ENCODE measurements around the gene CUL4A. TPM values are rescaled to one million over a fixed set of nuclear protein-coding genes. Genes with fewer than 3 reads are reported as not detected.
"Not testable (repeated sequence)": the region's sequence is repeated elsewhere in the genome, so short reads cannot be mapped to it uniquely, and the experiment has no call there.

The CUL4A gene
- total RNA-seq, 1 donor from 2014 or later, result 57.0 TPM

DNA sequence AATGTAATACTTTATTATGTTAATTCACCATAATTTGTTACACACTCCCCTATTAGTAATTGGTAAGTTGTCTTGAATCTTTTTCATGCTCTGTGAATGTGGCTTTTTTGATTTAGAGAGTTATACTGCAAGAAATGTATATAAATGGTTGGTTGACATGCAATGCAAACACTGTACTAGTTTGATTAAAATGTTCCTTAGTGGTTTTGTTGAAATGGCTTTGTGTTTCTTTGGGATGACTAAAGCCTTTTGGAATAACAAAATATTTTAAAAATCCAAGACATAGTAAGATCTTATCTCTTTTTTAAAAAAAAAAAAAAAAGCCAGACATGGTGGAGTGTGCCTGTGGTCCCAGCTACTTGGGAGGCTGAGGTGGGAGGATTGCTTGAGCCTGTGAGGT is 98.1 kb downstream of the CUL4A start:
- Histone ChIP-seq H3K27me3 (no peaks in the 10 kb centered on the region), H3K9me3 (no peaks in the 10 kb centered on the region), H3K36me3 (peaks cover 57% of the 10 kb centered on the region), H3K4me3 (no peak overlapping the region), H3K4me1 (no peaks in the 10 kb centered on the region), H3K27ac (no peak overlapping the region)
- ATAC-seq, result no peak
- DNase-seq, result no peak
- TF ChIP-seq, protein P1, sequence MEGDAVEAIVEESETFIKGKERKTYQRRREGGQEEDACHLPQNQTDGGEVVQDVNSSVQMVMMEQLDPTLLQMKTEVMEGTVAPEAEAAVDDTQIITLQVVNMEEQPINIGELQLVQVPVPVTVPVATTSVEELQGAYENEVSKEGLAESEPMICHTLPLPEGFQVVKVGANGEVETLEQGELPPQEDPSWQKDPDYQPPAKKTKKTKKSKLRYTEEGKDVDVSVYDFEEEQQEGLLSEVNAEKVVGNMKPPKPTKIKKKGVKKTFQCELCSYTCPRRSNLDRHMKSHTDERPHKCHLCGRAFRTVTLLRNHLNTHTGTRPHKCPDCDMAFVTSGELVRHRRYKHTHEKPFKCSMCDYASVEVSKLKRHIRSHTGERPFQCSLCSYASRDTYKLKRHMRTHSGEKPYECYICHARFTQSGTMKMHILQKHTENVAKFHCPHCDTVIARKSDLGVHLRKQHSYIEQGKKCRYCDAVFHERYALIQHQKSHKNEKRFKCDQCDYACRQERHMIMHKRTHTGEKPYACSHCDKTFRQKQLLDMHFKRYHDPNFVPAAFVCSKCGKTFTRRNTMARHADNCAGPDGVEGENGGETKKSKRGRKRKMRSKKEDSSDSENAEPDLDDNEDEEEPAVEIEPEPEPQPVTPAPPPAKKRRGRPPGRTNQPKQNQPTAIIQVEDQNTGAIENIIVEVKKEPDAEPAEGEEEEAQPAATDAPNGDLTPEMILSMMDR (IDR thresholded peaks at IDR 0.05), result no peak
- intact Hi-C loops (cut with DNase I), result no loop called here

DNA sequence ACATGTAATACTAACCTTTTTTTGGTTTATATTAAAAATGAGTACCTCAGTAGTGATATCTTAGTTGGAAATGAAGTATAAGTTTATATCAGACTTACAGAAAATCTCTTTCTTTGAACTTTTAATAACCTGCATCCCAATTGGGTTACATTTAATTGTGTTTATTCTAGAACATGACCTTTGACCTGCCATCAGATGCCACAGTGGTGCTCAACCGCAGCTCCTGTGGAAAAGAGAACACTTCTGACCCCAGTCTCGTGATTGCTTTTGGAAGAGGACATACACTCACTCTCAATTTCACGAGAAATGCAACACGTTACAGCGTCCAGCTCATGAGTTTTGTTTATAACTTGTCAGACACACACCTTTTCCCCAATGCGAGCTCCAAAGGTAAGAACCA is 100.1 kb downstream of the CUL4A start:
- Histone ChIP-seq H3K9me3 (no peaks in the 10 kb centered on the region), H3K27me3 (no peaks in the 10 kb centered on the region), H3K4me3 (no peak overlapping the region), H3K36me3 (peaks cover 50% of the 10 kb centered on the region), H3K4me1 (no peaks in the 10 kb centered on the region), H3K27ac (no peak overlapping the region)
- intact Hi-C loops (cut with DNase I), result no loop called here
- TF ChIP-seq, protein P1 (IDR thresholded peaks at IDR 0.05), result no peak
- no peak for ATAC-seq
- no peak for DNase-seq

DNA sequence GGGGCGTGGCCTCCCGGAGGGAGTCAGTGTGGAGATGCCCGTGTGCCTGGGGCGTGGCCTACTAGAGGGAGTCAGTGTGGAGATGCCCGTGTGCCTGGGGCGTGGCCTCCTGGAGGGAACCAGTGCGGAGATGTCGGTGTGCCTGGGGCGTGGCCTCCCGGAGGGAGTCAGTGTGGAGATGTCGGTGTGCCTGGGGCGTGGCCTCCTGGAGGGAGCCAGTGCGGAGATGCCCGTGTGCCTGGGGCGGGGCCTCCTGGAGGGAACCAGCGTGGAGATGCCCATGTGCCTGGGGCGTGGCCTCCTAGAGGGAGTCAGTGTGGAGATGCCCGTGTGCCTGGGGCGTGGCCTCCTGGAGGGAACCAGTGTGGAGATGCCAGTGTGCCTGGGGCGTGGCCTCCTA is 104.7 kb downstream of the CUL4A start:
- H3K27ac ChIP-seq; intact Hi-C loops (cut with DNase I); ATAC-seq; H3K4me3 ChIP-seq; H3K4me1 ChIP-seq; H3K27me3 ChIP-seq; DNase-seq; H3K9me3 ChIP-seq: not testable (repeated sequence)
- peaks cover 69% of the 10 kb centered on the region for H3K36me3 ChIP-seq

DNA sequence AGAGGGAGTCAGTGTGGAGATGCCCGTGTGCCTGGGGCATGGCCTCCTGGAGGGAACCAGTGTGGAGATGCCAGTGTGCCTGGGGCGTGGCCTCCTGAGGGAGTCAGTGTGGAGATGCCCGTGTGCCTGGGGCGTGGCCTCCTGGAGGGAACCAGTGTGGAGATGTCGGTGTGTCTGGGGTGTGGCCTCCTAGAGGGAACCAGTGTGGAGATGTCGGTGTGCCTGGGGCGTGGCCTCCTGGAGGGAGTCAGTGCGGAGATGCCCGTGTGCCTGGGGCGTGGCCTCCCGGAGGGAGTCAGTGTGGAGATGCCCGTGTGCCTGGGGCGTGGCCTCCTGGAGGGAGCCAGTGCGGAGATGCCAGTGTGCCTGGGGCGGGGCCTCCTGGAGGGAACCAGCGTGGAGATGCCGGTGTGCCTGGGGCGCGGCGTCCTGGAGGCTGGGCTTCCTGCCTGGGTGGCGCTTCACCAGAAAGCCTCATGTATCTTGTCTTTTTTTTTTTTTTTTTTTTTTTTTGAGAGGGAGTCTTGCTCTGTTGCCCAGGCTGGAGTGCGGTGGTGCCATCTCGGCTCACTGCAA is 105.6 kb downstream of the CUL4A start:
- ATAC-seq; H3K27ac ChIP-seq; intact Hi-C loops (cut with DNase I); H3K27me3 ChIP-seq; H3K4me1 ChIP-seq; DNase-seq; H3K4me3 ChIP-seq; H3K9me3 ChIP-seq: not testable (repeated sequence)
- peaks cover 69% of the 10 kb centered on the region for H3K36me3 ChIP-seq

DNA sequence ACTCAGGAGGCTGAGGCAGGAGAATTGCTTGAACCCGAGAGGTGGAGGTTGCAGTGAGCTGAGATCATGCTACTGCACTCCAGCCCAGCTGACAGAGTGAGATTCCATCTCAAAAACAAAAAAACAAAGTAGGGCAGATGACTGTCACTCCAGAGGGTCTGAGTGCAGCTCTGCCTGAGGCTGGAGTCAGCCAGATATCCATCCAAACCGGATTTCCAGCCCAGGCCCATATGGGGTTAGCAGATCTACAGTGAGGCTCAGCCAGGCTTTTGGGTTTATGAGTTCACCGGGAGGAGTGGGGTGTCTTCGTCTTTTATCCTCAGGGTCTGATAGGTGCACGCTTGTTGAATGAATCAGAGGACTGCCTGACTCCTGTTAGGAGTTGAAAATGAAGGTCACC is 106.6 kb downstream of the CUL4A start:
- Histone ChIP-seq H3K9me3 (no peaks in the 10 kb centered on the region), H3K4me1 (no peaks in the 10 kb centered on the region), H3K36me3 (peaks cover 69% of the 10 kb centered on the region), H3K27me3 (no peaks in the 10 kb centered on the region), H3K4me3 (no peak overlapping the region), H3K27ac (no peak overlapping the region)
- ATAC-seq, result no peak
- intact Hi-C loops (cut with DNase I), result no loop called here
- DNase-seq, result no peak
- TF ChIP-seq, protein P1 (IDR thresholded peaks at IDR 0.05), result no peak

Small RNA genes lying within 50 kb of the gene (microRNA-seq; reads per million reads assigned to microRNA genes)
- not detected for gene MIR8075 (ENCODE audit: borderline microRNAs expressed)

Other genes starting within 250 kb of the CUL4A start
- gene MCF2L, start 240.4 kb upstream of the CUL4A start, total RNA-seq, result 69.7 TPM
- 0.61 TPM for gene F7, start 103.8 kb upstream of the CUL4A start, total RNA-seq
- 7.9 TPM for gene F10, start 86.8 kb upstream of the CUL4A start, total RNA-seq
- gene PROZ, start 51.0 kb upstream of the CUL4A start, total RNA-seq, result not detected
- gene PCID2, start 944 bp upstream of the CUL4A start, total RNA-seq, result 41.5 TPM
- gene LAMP1, start 87.6 kb downstream of the CUL4A start, total RNA-seq, result 332 TPM
- gene GRTP1, start 154.5 kb downstream of the CUL4A start, total RNA-seq, result 6.1 TPM
- 1.9 TPM for gene ADPRHL1, start 243.9 kb downstream of the CUL4A start, total RNA-seq

Measured in upper lobe of right lung (tissue), 1 donor.